Keratinocyte (primary cell): ENCODE data around the gene AFAP1L2. TPM values are rescaled to one million over a fixed set of nuclear protein-coding genes. Genes with fewer than 3 reads are reported as not detected.

Experiments used
- DNase-seq: peaks from one replicate; pipeline ENCODE4 v3.0.0-alpha.2; 2011; ENCODE audit warnings: low read depth, missing footprints, low spot score
- FAIRE-seq: peaks from 2 replicates; lab custom pipeline; 2011; peaks lifted over from hg19 to GRCh38; lab: Jason Lieb, UNC
- H2AFZ ChIP-seq: 2 replicates; pipeline ENCODE4 v1.6.0; 2012; ENCODE audit warnings: low read length, control low read depth, inconsistent platforms; ENCODE audit not compliant: control insufficient read depth
- H3K27ac ChIP-seq: 2 replicates; pipeline ENCODE4 v1.5.1; 2011; ENCODE audit warnings: low read length; ENCODE audit not compliant: control insufficient read depth, insufficient read depth
- H3K27me3 ChIP-seq: 3 replicates; pipeline ENCODE4 v1.6.0; 2011; ENCODE audit warnings: low read length; ENCODE audit not compliant: control insufficient read depth, insufficient read depth; ENCODE audit errors: extremely low read depth
- H3K36me3 ChIP-seq, 2 experiments: 2 replicates in 1 of 2; 3 replicates in 1 of 2; pipeline ENCODE4 v1.5.1; 2011; ENCODE audit warnings: low read length in 2 of 2, mild to moderate bottlenecking in 1 of 2; ENCODE audit not compliant: control insufficient read depth in 2 of 2, insufficient read depth in 2 of 2; ENCODE audit errors: extremely low read depth in 1 of 2
- H3K4me1 ChIP-seq: 3 replicates; pipeline ENCODE4 v1.5.1; 2011; ENCODE audit warnings: low read length; ENCODE audit not compliant: control insufficient read depth, insufficient read depth; ENCODE audit errors: extremely low read depth
- H3K4me2 ChIP-seq: 3 replicates; pipeline ENCODE4 v1.6.0; 2011; ENCODE audit warnings: low read depth, low read length; ENCODE audit not compliant: control insufficient read depth, insufficient read depth; ENCODE audit errors: extremely low read depth
- H3K4me3 ChIP-seq, 3 experiments: fragments of 200-600 bp in 1 of 3; sonication (generic) in 1 of 3; 2 replicates in 2 of 3; 3 replicates in 1 of 3; pipeline ENCODE4 v1.5.1; 2011 to 2016; ENCODE audit warnings: low read length in 3 of 3, mild to moderate bottlenecking in 3 of 3, control low read depth in 2 of 3, inconsistent platforms in 1 of 3, low read depth in 1 of 3, mixed read lengths in 1 of 3, mixed run types in 1 of 3, moderate library complexity in 1 of 3; ENCODE audit not compliant: control insufficient read depth in 2 of 3, insufficient read depth in 2 of 3; ENCODE audit errors: extremely low read depth in 1 of 3
- H3K79me2 ChIP-seq: 2 replicates; pipeline ENCODE4 v1.6.0; 2012; ENCODE audit warnings: low read length; ENCODE audit not compliant: control insufficient read depth, insufficient read depth
- H3K9ac ChIP-seq: 3 replicates; pipeline ENCODE4 v1.6.0; 2011; ENCODE audit warnings: low read length; ENCODE audit not compliant: control insufficient read depth, insufficient read depth; ENCODE audit errors: extremely low read depth
- H3K9me1 ChIP-seq: 3 replicates; pipeline ENCODE4 v1.6.0; 2011; ENCODE audit warnings: low read length; ENCODE audit not compliant: control insufficient read depth, insufficient read depth; ENCODE audit errors: extremely low read depth
- H3K9me3 ChIP-seq: 2 replicates; pipeline ENCODE4 v1.5.1; 2012; ENCODE audit warnings: low read depth, low read length; ENCODE audit not compliant: control insufficient read depth
- H4K20me1 ChIP-seq: 3 replicates; pipeline ENCODE4 v1.6.0; 2011; ENCODE audit warnings: low read length; ENCODE audit not compliant: control insufficient read depth, insufficient read depth; ENCODE audit errors: extremely low read depth
- EZH2 ChIP-seq: IDR thresholded peaks from one replicate; pipeline ENCODE4 v1.6.1; 2012; ENCODE audit warnings: inconsistent platforms, mild to moderate bottlenecking, low read length, moderate library complexity
- dilution Hi-C: fragments of 300-500 bp; cut with MboI; formaldehyde crosslinking; loops from one replicate; pipeline ENCODE4 v1.7.0; 2020; ENCODE audit warnings: low sequenced_read_pairs; ENCODE audit not compliant: extremely low pct_ligation_motif_present
- polyA plus RNA-seq, 5 experiments: library from polyadenylated mRNA; depleted of rRNA in 3 of 5; stranded (reverse) in 3 of 5; stranded (forward) in 1 of 5; unstranded in 1 of 5; fragments of >200 nt; gene quantifications; 1 replicate in 1 of 5; 2 replicates in 3 of 5; 3 replicates in 1 of 5; pipeline versions ENCODE4 v1.2.1 to v1.2.3, GENCODE V29; 2011 to 2012; ENCODE audit warnings: missing spikeins in 2 of 5, low read depth in 1 of 5, low replicate concordance in 1 of 5
- TF ChIP-seq, protein P1 (sequence below), 3 experiments: IDR thresholded peaks in 1 of 3; conservative IDR thresholded peaks in 1 of 3; optimal IDR thresholded peaks in 1 of 3; 2 replicates in 2 of 3; 3 replicates in 1 of 3; pipeline versions ENCODE3 to v1.5.1; 2011; ENCODE audit warnings: low read length in 3 of 3, mild to moderate bottlenecking in 3 of 3, moderate library complexity in 2 of 3, control low read depth in 1 of 3, inconsistent platforms in 1 of 3; ENCODE audit not compliant: insufficient read depth in 2 of 3; ENCODE audit errors: extremely low read depth in 1 of 3

AFAP1L2 gene
- polyA plus RNA-seq, 1 donor (not counting 4 experiments of a cell fraction or from before 2014, with no cell fraction given): 40.4 TPM

DNA sequence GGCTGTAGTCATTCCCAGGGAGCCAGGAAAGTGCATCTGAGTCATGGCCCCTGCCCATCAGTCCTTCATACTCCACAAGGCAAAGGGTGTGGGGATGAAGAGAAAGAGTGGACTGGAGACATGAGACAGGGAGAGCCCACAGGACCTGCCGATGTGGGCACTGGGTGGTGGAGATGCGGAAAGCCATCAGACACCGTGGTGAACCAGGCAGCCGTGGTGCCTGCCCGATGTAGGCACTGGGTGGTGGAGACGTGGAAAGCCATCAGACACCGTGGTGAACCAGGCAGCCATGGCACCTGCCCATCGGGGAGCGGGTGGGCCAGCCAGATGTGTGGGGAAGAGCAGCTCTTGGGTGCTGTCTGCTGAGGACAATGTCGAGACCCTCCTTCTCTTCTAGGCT lies 58.6 kb downstream of the AFAP1L2 start:
- H3K9ac ChIP-seq: no peak overlapping the region
- no peaks in the 10 kb centered on the region for H3K4me1 ChIP-seq
- H3K79me2 ChIP-seq: peaks cover 26% of the 10 kb centered on the region
- H3K27me3 ChIP-seq: no peaks in the 10 kb centered on the region
- dilution Hi-C loops: no loop called here
- no peak overlapping the region for H2AFZ ChIP-seq
- H4K20me1 ChIP-seq: no peaks in the 10 kb centered on the region
- peaks cover 4 to 12% of the 10 kb centered on the region in 2 experiments for H3K36me3 ChIP-seq
- no peak overlapping the region for H3K4me3 ChIP-seq
- TF ChIP-seq EZH2: no peak
- TF ChIP-seq, protein P1, sequence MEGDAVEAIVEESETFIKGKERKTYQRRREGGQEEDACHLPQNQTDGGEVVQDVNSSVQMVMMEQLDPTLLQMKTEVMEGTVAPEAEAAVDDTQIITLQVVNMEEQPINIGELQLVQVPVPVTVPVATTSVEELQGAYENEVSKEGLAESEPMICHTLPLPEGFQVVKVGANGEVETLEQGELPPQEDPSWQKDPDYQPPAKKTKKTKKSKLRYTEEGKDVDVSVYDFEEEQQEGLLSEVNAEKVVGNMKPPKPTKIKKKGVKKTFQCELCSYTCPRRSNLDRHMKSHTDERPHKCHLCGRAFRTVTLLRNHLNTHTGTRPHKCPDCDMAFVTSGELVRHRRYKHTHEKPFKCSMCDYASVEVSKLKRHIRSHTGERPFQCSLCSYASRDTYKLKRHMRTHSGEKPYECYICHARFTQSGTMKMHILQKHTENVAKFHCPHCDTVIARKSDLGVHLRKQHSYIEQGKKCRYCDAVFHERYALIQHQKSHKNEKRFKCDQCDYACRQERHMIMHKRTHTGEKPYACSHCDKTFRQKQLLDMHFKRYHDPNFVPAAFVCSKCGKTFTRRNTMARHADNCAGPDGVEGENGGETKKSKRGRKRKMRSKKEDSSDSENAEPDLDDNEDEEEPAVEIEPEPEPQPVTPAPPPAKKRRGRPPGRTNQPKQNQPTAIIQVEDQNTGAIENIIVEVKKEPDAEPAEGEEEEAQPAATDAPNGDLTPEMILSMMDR (optimal IDR thresholded peaks at IDR 0.05 in 1 of 3, IDR thresholded peaks at IDR 0.05 in 1 of 3, conservative IDR thresholded peaks at IDR 0.05 in 1 of 3; ENCODE audit: extremely low read depth in 1 of 3, insufficient read depth in 2 of 3, low read length in 3 of 3): no peak
- no peak overlapping the region for H3K4me2 ChIP-seq
- no peaks in the 10 kb centered on the region for H3K9me3 ChIP-seq
- no peaks in the 10 kb centered on the region for H3K9me1 ChIP-seq
- DNase-seq: no peak
- no peak for FAIRE-seq
- no peak overlapping the region for H3K27ac ChIP-seq

DNA sequence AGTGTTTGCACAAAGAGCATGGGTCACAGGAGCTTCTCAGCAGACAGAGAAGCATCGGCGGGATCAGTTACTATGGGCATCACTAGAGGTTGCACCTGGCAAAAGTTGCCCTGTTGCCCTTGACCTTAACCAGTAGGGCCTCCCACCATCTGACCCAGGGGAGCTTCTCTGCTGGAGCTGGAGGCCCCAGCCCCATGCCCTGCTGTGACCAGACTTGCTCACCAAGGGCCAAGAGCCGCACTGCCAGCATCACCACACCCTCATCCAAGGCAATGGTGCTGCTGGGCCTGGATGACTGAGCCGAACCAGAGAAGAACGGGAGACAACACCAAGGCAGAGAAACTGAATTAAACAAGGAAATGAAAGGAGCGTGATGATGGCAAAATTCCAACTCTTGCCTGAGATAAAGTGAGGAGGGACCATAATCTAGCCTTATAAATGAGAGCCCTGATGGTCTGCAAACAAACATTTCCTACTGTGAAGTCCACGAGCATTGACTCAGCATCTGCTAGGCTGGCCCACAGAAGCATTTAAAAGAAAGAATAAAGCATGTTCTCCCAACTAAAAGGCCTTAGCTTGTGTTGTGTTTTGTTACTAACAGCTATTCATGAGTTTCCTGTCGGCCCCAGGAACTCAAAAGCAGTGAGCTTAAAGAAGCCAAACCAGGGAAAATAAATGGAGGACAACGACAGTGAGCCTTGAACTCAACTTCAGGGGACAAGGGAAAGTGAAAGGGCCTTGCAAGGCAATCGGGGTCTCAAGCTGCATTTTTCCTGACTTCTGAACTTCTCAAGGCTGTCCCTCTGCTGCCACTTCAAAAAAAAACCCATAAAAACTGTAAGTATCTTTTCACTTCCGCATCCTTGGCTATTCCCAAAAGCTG lies 60.4 kb downstream of the AFAP1L2 start:
- Histone ChIP-seq H3K27ac (no peak overlapping the region), H3K79me2 (peaks cover 19% of the 10 kb centered on the region), H4K20me1 (no peaks in the 10 kb centered on the region), H2AFZ (no peak overlapping the region), H3K4me1 (no peaks in the 10 kb centered on the region), H3K9me3 (no peaks in the 10 kb centered on the region), H3K4me2 (no peak overlapping the region), H3K9me1 (no peaks in the 10 kb centered on the region), H3K4me3 (no peak overlapping the region), H3K36me3 (peaks cover 9 to 13% of the 10 kb centered on the region in 2 experiments), H3K9ac (no peak overlapping the region), H3K27me3 (no peaks in the 10 kb centered on the region)
- FAIRE-seq (no peak), DNase-seq (no peak)
- TF ChIP-seq, protein P1 (optimal IDR thresholded peaks at IDR 0.05 in 1 of 3, IDR thresholded peaks at IDR 0.05 in 1 of 3, conservative IDR thresholded peaks at IDR 0.05 in 1 of 3; ENCODE audit: extremely low read depth in 1 of 3, insufficient read depth in 2 of 3, low read length in 3 of 3): no peak
- no peak for TF ChIP-seq EZH2
- dilution Hi-C loops: no loop called here
